Osteoblast (primary cell): ENCODE results near the gene GCK. TPM values are rescaled to one million over a fixed set of nuclear protein-coding genes. Genes with fewer than 3 reads are reported as not detected.
"Not testable (repeated sequence)": the region's sequence is repeated elsewhere in the genome, so short reads cannot be mapped to it uniquely, and the experiment has no call there.

Experiments
- DNase-seq: peaks from one replicate; pipeline ENCODE4 v3.0.0; 2011; ENCODE audit warnings: low spot score, mixed read lengths; ENCODE audit not compliant: insufficient read length; ENCODE audit errors: missing footprints
- H2AFZ ChIP-seq: 2 replicates; pipeline ENCODE4 v1.6.0; 2011; ENCODE audit warnings: mild to moderate bottlenecking, low read length
- H3K27ac ChIP-seq: 2 replicates; pipeline ENCODE4 v1.5.1; 2011; ENCODE audit warnings: mild to moderate bottlenecking, low read depth, low read length, moderate library complexity
- H3K27me3 ChIP-seq: 2 replicates; pipeline ENCODE4 v1.6.0; 2012; ENCODE audit warnings: mild to moderate bottlenecking, control low read depth, inconsistent platforms, low read length, moderate library complexity; ENCODE audit not compliant: insufficient read depth
- H3K36me3 ChIP-seq: 2 replicates; pipeline ENCODE4 v1.5.1; 2011; ENCODE audit warnings: mild to moderate bottlenecking, low read length, control low read depth, moderate library complexity; ENCODE audit not compliant: insufficient read depth
- H3K4me1 ChIP-seq: 2 replicates; pipeline ENCODE4 v1.5.1; 2011; ENCODE audit warnings: mild to moderate bottlenecking, low read length, control low read depth, moderate library complexity; ENCODE audit not compliant: insufficient read depth
- H3K4me2 ChIP-seq: 2 replicates; pipeline ENCODE4 v1.6.0; 2011; ENCODE audit warnings: mild to moderate bottlenecking, low read length; ENCODE audit not compliant: insufficient read depth
- H3K4me3 ChIP-seq: fragments of 200-600 bp; sonication (generic); 3 replicates; pipeline ENCODE4 v1.5.1; 2012; ENCODE audit warnings: mild to moderate bottlenecking, low read length, inconsistent platforms; ENCODE audit not compliant: insufficient read depth
- H3K79me2 ChIP-seq: 2 replicates; pipeline ENCODE4 v1.6.0; 2012; ENCODE audit warnings: mild to moderate bottlenecking, low read length, control low read depth, inconsistent platforms; ENCODE audit not compliant: insufficient read depth
- H3K9me3 ChIP-seq: 2 replicates; pipeline ENCODE4 v1.5.1; 2011; ENCODE audit warnings: low read depth, low read length, control low read depth
- H4K20me1 ChIP-seq: 2 replicates; pipeline ENCODE4 v1.6.0; 2012; ENCODE audit warnings: mild to moderate bottlenecking, low read length, control low read depth; ENCODE audit not compliant: insufficient read depth
- total RNA-seq: library from RNA; depleted of rRNA; stranded (reverse); fragments of >200 nt; gene quantifications from 2 replicates; pipeline ENCODE4 v1.2.3, GENCODE V29; 2012
- TF ChIP-seq, protein P1 (sequence below): IDR thresholded peaks from 2 replicates; pipeline ENCODE4 v1.5.1; 2011; ENCODE audit warnings: mild to moderate bottlenecking, low read depth, low read length, moderate library complexity; ENCODE audit errors: extremely low read depth

The GCK gene
- total RNA-seq, 1 donor = not detected

DNA sequence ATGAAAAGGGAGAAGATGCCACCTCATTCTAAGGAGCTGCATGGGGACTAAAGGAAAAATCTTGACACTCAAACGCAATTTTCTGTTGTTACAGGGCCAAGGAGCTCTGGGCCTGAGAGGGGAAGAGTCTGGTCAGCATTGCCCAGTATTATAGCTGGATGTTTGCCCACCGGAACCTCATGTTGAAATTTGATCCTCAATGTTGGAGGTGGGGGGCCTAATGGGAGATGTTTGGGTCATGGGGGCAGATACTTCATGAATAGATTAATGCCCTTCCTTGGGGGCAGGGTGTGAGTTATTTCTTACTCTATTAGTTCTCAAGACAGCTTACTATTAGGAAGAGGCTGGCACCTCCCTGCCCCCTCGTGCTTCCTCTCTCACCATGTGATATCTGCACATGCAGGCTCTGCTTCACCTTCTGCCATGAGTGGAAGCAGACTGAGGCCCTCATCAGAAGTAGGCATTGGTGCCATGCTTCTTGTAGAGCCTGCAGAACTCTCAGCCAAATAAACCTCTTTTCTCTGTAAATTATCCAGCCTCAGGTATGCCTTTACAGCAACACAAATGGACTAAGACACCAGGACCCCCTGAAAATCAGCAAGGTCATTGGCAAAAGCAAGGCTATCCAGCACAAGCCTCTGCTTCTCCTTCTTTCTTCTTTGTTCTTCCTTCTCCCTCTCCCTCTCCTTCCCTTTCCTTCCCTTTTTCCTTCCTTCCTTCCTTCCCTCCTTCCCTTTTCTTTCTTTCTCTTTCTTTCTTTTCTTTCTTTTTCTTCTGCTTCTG lies 15.1 kb downstream of the GCK start:
- no peaks in the 10 kb centered on the region for H3K79me2 ChIP-seq
- H3K4me1 ChIP-seq = peaks cover 7% of the 10 kb centered on the region
- H3K27ac ChIP-seq = no peak overlapping the region
- no peak overlapping the region for H3K4me3 ChIP-seq
- no peak overlapping the region for H2AFZ ChIP-seq
- no peaks in the 10 kb centered on the region for H4K20me1 ChIP-seq
- no peaks in the 10 kb centered on the region for H3K36me3 ChIP-seq
- no peak for DNase-seq
- TF ChIP-seq, protein P1, sequence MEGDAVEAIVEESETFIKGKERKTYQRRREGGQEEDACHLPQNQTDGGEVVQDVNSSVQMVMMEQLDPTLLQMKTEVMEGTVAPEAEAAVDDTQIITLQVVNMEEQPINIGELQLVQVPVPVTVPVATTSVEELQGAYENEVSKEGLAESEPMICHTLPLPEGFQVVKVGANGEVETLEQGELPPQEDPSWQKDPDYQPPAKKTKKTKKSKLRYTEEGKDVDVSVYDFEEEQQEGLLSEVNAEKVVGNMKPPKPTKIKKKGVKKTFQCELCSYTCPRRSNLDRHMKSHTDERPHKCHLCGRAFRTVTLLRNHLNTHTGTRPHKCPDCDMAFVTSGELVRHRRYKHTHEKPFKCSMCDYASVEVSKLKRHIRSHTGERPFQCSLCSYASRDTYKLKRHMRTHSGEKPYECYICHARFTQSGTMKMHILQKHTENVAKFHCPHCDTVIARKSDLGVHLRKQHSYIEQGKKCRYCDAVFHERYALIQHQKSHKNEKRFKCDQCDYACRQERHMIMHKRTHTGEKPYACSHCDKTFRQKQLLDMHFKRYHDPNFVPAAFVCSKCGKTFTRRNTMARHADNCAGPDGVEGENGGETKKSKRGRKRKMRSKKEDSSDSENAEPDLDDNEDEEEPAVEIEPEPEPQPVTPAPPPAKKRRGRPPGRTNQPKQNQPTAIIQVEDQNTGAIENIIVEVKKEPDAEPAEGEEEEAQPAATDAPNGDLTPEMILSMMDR = no peak
- H3K4me2 ChIP-seq = no peak overlapping the region
- no peaks in the 10 kb centered on the region for H3K9me3 ChIP-seq
- H3K27me3 ChIP-seq = peaks cover 13% of the 10 kb centered on the region

DNA sequence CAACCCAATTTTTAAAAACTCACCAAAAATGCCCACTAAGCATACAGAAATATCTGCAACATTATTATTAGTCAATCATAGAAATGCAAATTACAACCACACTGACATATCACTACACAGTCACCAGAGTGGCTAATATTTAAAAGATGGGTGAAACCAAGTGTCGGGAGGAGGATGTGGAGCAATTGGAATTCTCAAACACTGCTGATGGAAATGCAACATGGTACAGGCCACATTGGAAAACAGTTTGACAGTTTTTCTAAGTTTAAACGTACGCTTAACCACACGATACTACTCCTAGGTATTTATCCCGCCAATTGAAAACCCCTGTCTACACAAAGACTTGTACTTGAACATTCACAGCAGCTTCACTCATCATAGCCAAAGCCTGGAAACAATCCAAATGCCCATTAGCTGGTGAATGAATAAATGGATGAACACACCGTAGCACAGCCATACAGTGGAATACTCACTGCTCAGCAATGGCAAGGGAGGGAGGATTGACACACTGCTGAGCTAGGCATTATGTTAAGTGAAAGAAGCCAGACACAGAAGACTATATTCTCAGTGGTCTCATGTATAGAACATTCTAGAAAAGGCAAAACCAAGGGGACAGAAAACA lies 16.3 kb downstream of the GCK start:
- Histone ChIP-seq H3K36me3 (no peaks in the 10 kb centered on the region), H3K4me1 (peaks cover 3% of the 10 kb centered on the region), H3K4me2 (no peak overlapping the region), H4K20me1 (no peaks in the 10 kb centered on the region), H3K9me3 (no peaks in the 10 kb centered on the region), H3K79me2 (no peaks in the 10 kb centered on the region), H3K27me3 (peaks cover 14% of the 10 kb centered on the region), H3K27ac (no peak overlapping the region), H3K4me3 (no peak overlapping the region), H2AFZ (no peak overlapping the region)
- no peak for DNase-seq
- TF ChIP-seq, protein P1 = no peak

DNA sequence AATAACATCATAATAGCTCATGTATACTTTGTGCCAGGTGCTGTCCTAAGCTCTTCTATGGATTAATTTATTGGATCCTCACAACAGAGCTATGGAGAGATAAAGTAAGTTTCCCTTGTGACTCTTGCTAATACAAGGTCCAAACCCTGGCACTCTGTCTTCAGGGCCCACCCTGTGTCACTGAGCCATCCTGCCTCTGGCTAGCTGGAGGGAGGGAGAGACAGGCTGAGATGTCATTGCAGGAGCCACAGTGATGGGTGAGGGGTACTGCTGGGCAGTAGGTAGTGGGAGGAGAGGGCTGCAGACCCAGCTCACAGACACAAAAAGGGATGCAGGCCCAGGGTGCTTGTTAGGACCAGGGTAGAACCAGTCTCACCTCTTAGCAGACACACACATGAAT lies 16.9 kb downstream of the GCK start:
- Histone ChIP-seq H3K79me2 (no peaks in the 10 kb centered on the region), H3K4me1 (no peaks in the 10 kb centered on the region), H3K36me3 (no peaks in the 10 kb centered on the region), H3K9me3 (no peaks in the 10 kb centered on the region), H3K4me3 (no peak overlapping the region), H2AFZ (no peak overlapping the region), H3K4me2 (no peak overlapping the region), H3K27ac (no peak overlapping the region), H4K20me1 (no peaks in the 10 kb centered on the region), H3K27me3 (peaks cover 19% of the 10 kb centered on the region)
- no peak for DNase-seq
- TF ChIP-seq, protein P1 = no peak

DNA sequence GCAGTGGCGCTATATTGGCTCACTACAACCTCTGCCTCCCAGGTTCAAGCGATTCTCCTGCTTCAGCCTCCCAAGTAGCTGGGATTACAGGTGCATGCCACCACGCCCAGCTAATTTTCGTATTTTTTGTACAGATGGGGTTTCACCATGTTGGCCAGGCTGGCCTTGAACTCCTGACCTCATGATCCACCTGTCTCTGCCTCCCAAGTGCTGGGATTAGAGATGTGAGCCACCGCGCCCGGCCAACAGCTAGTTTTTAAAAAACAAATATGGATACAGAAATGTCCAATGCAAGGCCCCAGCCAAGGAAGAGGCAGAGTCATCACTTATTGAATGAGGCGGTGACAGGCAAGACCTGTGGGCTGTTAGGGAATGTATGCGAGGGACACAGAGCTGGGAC lies 17.3 kb downstream of the GCK start:
- H3K27me3 ChIP-seq = peaks cover 23% of the 10 kb centered on the region
- H3K4me3 ChIP-seq, H3K79me2 ChIP-seq, H3K4me1 ChIP-seq, H3K4me2 ChIP-seq, H3K36me3 ChIP-seq, H3K9me3 ChIP-seq, H3K27ac ChIP-seq, DNase-seq, H2AFZ ChIP-seq, H4K20me1 ChIP-seq: not testable (repeated sequence)
